Activated CD8-positive, alpha-beta T cell treated with anti-CD3 and anti-CD28 coated beads for 36 hours (primary cell): Measurements from ENCODE around the gene CAPS2. TPM values are rescaled to one million over a fixed set of nuclear protein-coding genes. Genes with fewer than 3 reads are reported as not detected.

Source experiments
- ATAC-seq: fragments of 200-7000 bp; cut with Tn5 transposase; one replicate; pipeline ENCODE4 v1.10.0; 2021; ENCODE audit warnings: mild to moderate bottlenecking, moderate library complexity
- CTCF ChIA-PET: fragments of 350-600 bp; sonication (Branson Sonifier 250); formaldehyde crosslinking; loops from one replicate; lab custom pipeline; 2021; ENCODE audit warnings: antibody characterized with exemption; lab: Charles Lee
- POLR2A ChIA-PET: fragments of 350-600 bp; sonication (Branson Sonifier 250); formaldehyde crosslinking; loops from one replicate; lab custom pipeline; 2021; ENCODE audit warnings: antibody characterized with exemption; lab: Charles Lee
- DNase-seq: peaks from one replicate; pipeline ENCODE4 v3.0.0-alpha.2; 2020
- H3K27ac Mint-ChIP-seq: one replicate; pipeline ENCODE4 v1.8.0; 2021; ENCODE audit warnings: mild to moderate bottlenecking, mixed read lengths
- H3K27me3 Mint-ChIP-seq: one replicate; pipeline ENCODE4 v1.8.0; 2021; ENCODE audit warnings: mixed read lengths
- H3K36me3 Mint-ChIP-seq: one replicate; pipeline ENCODE4 v1.8.0; 2021; ENCODE audit warnings: low read depth, mixed read lengths
- H3K4me1 Mint-ChIP-seq: one replicate; pipeline ENCODE4 v1.8.0; 2021; ENCODE audit warnings: low read depth, mixed read lengths
- H3K4me3 Mint-ChIP-seq: one replicate; pipeline ENCODE4 v1.8.0; 2021; ENCODE audit warnings: mild to moderate bottlenecking, moderate library complexity, mixed read lengths
- H3K9me3 Mint-ChIP-seq: one replicate; pipeline ENCODE4 v1.8.0; 2021; ENCODE audit warnings: mixed read lengths
- intact Hi-C: fragments of 100-400 bp; cut with micrococcal nuclease; formaldehyde crosslinking; loops from one replicate; pipeline ENCODE4 v1.10.0; 2022
- total RNA-seq, 2 experiments: library from RNA; stranded (reverse); gene quantifications; one replicate each; pipeline ENCODE4 v1.2.3, GENCODE V29; 2021
- TF ChIP-seq, protein P1 (sequence below): fragments of 200-600 bp; IDR thresholded peaks from one replicate; pipeline ENCODE4 v1.8.0; 2022; ENCODE audit warnings: antibody characterized with exemption, mild to moderate bottlenecking

The CAPS2 gene
- total RNA-seq, 2 experiments from 2014 or later, result 3.0 to 3.2 TPM

- ATAC-seq (no peak), DNase-seq (no peak)
- CTCF ChIA-PET, result no interaction called here
- POLR2A ChIA-PET, result no interaction called here
- TF ChIP-seq, protein P1, sequence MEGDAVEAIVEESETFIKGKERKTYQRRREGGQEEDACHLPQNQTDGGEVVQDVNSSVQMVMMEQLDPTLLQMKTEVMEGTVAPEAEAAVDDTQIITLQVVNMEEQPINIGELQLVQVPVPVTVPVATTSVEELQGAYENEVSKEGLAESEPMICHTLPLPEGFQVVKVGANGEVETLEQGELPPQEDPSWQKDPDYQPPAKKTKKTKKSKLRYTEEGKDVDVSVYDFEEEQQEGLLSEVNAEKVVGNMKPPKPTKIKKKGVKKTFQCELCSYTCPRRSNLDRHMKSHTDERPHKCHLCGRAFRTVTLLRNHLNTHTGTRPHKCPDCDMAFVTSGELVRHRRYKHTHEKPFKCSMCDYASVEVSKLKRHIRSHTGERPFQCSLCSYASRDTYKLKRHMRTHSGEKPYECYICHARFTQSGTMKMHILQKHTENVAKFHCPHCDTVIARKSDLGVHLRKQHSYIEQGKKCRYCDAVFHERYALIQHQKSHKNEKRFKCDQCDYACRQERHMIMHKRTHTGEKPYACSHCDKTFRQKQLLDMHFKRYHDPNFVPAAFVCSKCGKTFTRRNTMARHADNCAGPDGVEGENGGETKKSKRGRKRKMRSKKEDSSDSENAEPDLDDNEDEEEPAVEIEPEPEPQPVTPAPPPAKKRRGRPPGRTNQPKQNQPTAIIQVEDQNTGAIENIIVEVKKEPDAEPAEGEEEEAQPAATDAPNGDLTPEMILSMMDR, result no peak
- H3K9me3 Mint-ChIP-seq, result no peaks in the 10 kb centered on the region
- intact Hi-C loops, result no loop called here
- no peaks in the 10 kb centered on the region for H3K36me3 Mint-ChIP-seq
- H3K4me1 Mint-ChIP-seq, result no peaks in the 10 kb centered on the region
- H3K27me3 Mint-ChIP-seq, result peaks cover 11% of the 10 kb centered on the region
- no peak overlapping the region for H3K4me3 Mint-ChIP-seq
- no peak overlapping the region for H3K27ac Mint-ChIP-seq
Measured at GRCh38 chr12:75323663-75324062, 6.5 kb downstream of the CAPS2 start.

GRCh38 chr12:75322464-75322863, 7.7 kb downstream of the CAPS2 start:
- no peak for DNase-seq
- intact Hi-C loops, result no loop called here
- Mint-ChIP-seq H3K36me3 (no peaks in the 10 kb centered on the region), H3K9me3 (no peaks in the 10 kb centered on the region), H3K27ac (no peak overlapping the region), H3K27me3 (peaks cover 6% of the 10 kb centered on the region), H3K4me1 (no peaks in the 10 kb centered on the region), H3K4me3 (no peak overlapping the region)
- POLR2A ChIA-PET, result interaction anchor here (1.0 kb wide), 1 partner anchor 11 kb away, joined by 3 read pairs; no protein-coding TSS in a partner anchor
- CTCF ChIA-PET, result interaction anchor here (1.2 kb wide), 1 partner anchor 12 kb away, joined by 4 read pairs; the partner anchor contains the start of gene GLIPR1L1
- TF ChIP-seq, protein P1, result no peak
- no peak for ATAC-seq

DNA sequence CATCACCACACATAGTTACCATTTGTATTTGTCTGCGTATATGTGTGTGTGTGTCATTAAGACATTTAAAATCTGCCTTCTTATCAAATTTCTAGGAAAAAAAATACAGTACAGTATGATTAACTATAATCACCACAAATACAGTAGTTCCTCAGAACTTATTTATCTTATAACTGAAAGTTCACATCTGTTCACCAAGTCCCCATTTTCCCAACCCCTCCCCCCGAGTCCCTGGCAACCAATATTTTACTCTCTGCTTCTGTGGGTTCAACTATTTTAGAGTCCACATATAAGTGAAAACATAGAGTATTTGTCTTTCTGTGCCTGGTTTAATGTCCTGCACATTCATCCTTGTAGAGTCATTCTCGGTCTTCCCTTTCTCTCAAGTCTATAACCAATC, 12.3 kb downstream of the CAPS2 start:
- Mint-ChIP-seq H3K4me3 (no peak overlapping the region), H3K36me3 (no peaks in the 10 kb centered on the region), H3K27me3 (no peaks in the 10 kb centered on the region), H3K9me3 (no peaks in the 10 kb centered on the region), H3K27ac (no peak overlapping the region), H3K4me1 (no peaks in the 10 kb centered on the region)
- intact Hi-C loops, result no loop called here
- CTCF ChIA-PET, result interaction anchor here (1.1 to 1.2 kb wide), 3 partner anchors 8 to 74 kb away, joined by 3 to 4 read pairs (median 3); partner anchors contain the start of gene GLIPR1L1
- no peak for DNase-seq
- ATAC-seq, result no peak
- POLR2A ChIA-PET, result no interaction called here
- TF ChIP-seq, protein P1, result no peak

GRCh38 chr12:75315518-75315917, 14.6 kb downstream of the CAPS2 start:
- DNase-seq (no peak), ATAC-seq (no peak)
- Mint-ChIP-seq H3K4me3 (no peak overlapping the region), H3K27ac (no peak overlapping the region), H3K27me3 (no peaks in the 10 kb centered on the region), H3K36me3 (no peaks in the 10 kb centered on the region), H3K4me1 (no peaks in the 10 kb centered on the region), H3K9me3 (no peaks in the 10 kb centered on the region)
- TF ChIP-seq, protein P1, result no peak
- intact Hi-C loops, result no loop called here
- ChIA-PET POLR2A (no interaction called here), CTCF (no interaction called here)

DNA sequence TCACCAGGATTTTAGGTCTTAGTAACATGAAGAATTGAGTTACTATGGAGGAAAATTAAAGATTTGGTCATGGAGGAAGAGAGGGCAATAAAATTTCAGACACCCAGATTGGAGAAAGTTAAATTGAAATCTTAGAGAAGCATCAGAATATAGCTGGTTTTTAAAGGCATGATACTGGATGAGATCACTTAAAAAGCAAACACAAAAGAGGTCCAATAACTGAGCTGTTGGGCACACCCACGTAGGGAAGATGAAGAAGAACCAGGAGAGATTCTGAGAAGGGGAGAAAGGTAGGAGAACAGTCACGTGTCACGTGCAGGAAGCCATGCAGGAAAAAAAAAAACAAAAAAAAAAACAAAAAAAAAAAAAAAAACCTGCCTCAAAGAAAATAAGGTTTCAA, 18.8 kb downstream of the CAPS2 start:
- intact Hi-C loops, result no loop called here
- Mint-ChIP-seq H3K9me3 (no peaks in the 10 kb centered on the region), H3K4me3 (no peak overlapping the region), H3K36me3 (no peaks in the 10 kb centered on the region), H3K27ac (no peak overlapping the region), H3K4me1 (no peaks in the 10 kb centered on the region), H3K27me3 (no peaks in the 10 kb centered on the region)
- ATAC-seq (no peak), DNase-seq (no peak)
- TF ChIP-seq, protein P1, result no peak
- ChIA-PET POLR2A (interaction anchor here (1.2 kb wide), 1 partner anchor 11 kb away, joined by 3 read pairs; no protein-coding TSS in a partner anchor), CTCF (interaction anchor here (1.5 kb wide), 1 partner anchor 35 kb away, joined by 4 read pairs; no protein-coding TSS in a partner anchor)
